Loucy (cell line): ENCODE measurements around the gene PYURF.

Experiments used
- H2AFZ ChIP-seq: fragments of 200-600 bp; sonication (generic); 2 replicates; pipeline ENCODE4 v1.6.0; 2016; ENCODE audit warnings: antibody characterized with exemption, mild to moderate bottlenecking, low read length, moderate library complexity
- H3F3A ChIP-seq: fragments of 200-600 bp; 2 replicates; pipeline ENCODE4 v1.6.0; 2016; ENCODE audit warnings: antibody characterized with exemption, low read depth, mild to moderate bottlenecking
- H3K27me3 ChIP-seq: fragments of 200-600 bp; sonication (generic); 2 replicates; pipeline ENCODE4 v1.6.1; 2014; ENCODE audit warnings: low read length, mild to moderate bottlenecking; ENCODE audit not compliant: insufficient read depth, poor library complexity, severe bottlenecking
- H3K36me3 ChIP-seq: fragments of 200-600 bp; sonication (generic); 2 replicates; pipeline ENCODE4 v1.6.1; 2016; ENCODE audit warnings: low read length; ENCODE audit not compliant: insufficient read depth
- H3K4me1 ChIP-seq: fragments of 200-600 bp; sonication (generic); 2 replicates; pipeline ENCODE4 v1.5.1; 2014; ENCODE audit warnings: low read length, mild to moderate bottlenecking; ENCODE audit not compliant: insufficient read depth, poor library complexity, severe bottlenecking
- H3K4me2 ChIP-seq: fragments of 200-600 bp; sonication (generic); 2 replicates; pipeline ENCODE4 v1.6.0; 2014; ENCODE audit warnings: antibody characterized with exemption, low read length, low read depth, mild to moderate bottlenecking; ENCODE audit not compliant: poor library complexity, severe bottlenecking
- H3K4me3 ChIP-seq: fragments of 200-600 bp; sonication (generic); 2 replicates; pipeline ENCODE4 v1.5.1; 2014; ENCODE audit warnings: low read length, mild to moderate bottlenecking, mixed read lengths; ENCODE audit not compliant: poor library complexity, severe bottlenecking
- H3K79me2 ChIP-seq: fragments of 200-600 bp; sonication (generic); 2 replicates; pipeline ENCODE4 v1.6.1; 2014; ENCODE audit warnings: low read length; ENCODE audit not compliant: insufficient read depth
- H3K9ac ChIP-seq: fragments of 200-600 bp; sonication (generic); 2 replicates; pipeline ENCODE4 v1.6.0; 2014; ENCODE audit warnings: mild to moderate bottlenecking, low read depth, low read length, moderate library complexity; ENCODE audit not compliant: poor library complexity, severe bottlenecking
- H3K9me2 ChIP-seq: fragments of 200-600 bp; sonication (generic); replicated peaks from 2 replicates; pipeline ENCODE4 v1.6.1; 2016; ENCODE audit warnings: low read depth, low read length, mixed read lengths
- H3K9me3 ChIP-seq: fragments of 200-600 bp; sonication (generic); 2 replicates; pipeline ENCODE4 v1.6.1; 2014; ENCODE audit warnings: mild to moderate bottlenecking, antibody characterized with exemption, low read length, low read depth; ENCODE audit not compliant: insufficient read depth
- H4K20me1 ChIP-seq: fragments of 200-600 bp; sonication (generic); 2 replicates; pipeline ENCODE4 v1.6.0; 2014; ENCODE audit warnings: antibody characterized with exemption, low read length, mild to moderate bottlenecking; ENCODE audit not compliant: insufficient read depth, poor library complexity, severe bottlenecking
- EZH2phosphoT487 ChIP-seq: fragments of 200-600 bp; IDR thresholded peaks from 2 replicates; pipeline ENCODE4 v1.6.1; 2018; ENCODE audit warnings: antibody characterized with exemption, mild to moderate bottlenecking, moderate library complexity, borderline replicate concordance
- TF ChIP-seq, protein P1 (sequence below): fragments of 200-600 bp; sonication (generic); conservative IDR thresholded peaks from 2 replicates; pipeline ENCODE4 v1.5.1; 2014; ENCODE audit warnings: mild to moderate bottlenecking, antibody characterized with exemption, low read length

PYURF gene

DNA sequence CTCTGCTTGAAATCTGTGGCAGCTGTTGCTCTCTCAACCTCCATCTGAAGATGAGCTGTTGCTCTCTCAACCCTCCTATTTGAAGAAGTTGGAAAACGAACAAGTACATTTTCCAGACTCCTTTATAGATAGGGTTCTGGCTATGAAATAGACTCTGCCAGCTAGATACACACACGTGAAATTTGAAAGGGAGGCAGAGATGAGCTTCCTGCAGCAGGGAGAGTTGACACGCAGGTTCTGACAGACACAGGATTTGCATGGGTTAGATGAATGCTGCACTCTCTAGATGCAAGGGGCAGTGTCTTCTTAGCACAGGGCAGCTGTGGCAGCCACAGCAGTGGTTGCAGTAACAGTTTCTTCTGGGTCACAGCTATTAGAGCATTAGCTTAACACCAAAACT lies 8.0 kb upstream of the PYURF start:
- Histone ChIP-seq H3F3A (no peaks in the 10 kb centered on the region), H3K27me3 (no peaks in the 10 kb centered on the region), H3K4me3 (no peak overlapping the region), H4K20me1 (no peaks in the 10 kb centered on the region), H3K9me3 (no peaks in the 10 kb centered on the region), H3K4me1 (no peaks in the 10 kb centered on the region), H2AFZ (no peak overlapping the region), H3K36me3 (no peaks in the 10 kb centered on the region), H3K79me2 (no peaks in the 10 kb centered on the region), H3K9me2 (no peaks in the 10 kb centered on the region), H3K9ac (no peak overlapping the region), H3K4me2 (no peak overlapping the region)
- TF ChIP-seq, protein P1, sequence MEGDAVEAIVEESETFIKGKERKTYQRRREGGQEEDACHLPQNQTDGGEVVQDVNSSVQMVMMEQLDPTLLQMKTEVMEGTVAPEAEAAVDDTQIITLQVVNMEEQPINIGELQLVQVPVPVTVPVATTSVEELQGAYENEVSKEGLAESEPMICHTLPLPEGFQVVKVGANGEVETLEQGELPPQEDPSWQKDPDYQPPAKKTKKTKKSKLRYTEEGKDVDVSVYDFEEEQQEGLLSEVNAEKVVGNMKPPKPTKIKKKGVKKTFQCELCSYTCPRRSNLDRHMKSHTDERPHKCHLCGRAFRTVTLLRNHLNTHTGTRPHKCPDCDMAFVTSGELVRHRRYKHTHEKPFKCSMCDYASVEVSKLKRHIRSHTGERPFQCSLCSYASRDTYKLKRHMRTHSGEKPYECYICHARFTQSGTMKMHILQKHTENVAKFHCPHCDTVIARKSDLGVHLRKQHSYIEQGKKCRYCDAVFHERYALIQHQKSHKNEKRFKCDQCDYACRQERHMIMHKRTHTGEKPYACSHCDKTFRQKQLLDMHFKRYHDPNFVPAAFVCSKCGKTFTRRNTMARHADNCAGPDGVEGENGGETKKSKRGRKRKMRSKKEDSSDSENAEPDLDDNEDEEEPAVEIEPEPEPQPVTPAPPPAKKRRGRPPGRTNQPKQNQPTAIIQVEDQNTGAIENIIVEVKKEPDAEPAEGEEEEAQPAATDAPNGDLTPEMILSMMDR = no peak
- no peak for TF ChIP-seq EZH2phosphoT487

DNA sequence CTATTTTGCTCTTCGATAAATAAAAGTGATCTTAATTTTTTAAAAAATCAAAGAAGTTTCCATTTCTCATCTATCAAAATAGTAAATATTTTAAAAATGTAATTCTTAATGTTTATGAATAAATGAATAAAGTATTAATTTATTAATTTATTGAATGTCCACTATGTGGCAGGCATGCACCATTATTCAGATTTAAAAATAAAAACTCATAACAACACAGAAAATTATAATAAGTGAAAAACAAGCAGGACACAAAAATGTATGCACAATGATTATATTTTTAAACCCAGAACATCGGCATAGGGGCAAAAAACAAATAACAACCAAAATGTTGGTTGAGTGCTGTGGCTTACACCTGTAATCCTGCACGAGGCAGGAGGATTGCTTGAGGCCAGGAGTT lies 5.3 kb upstream of the PYURF start:
- Histone ChIP-seq H3K9me2 (no peaks in the 10 kb centered on the region), H3K4me2 (no peak overlapping the region), H3K27me3 (no peaks in the 10 kb centered on the region), H4K20me1 (no peaks in the 10 kb centered on the region), H3K4me1 (peaks cover 20% of the 10 kb centered on the region), H3K9ac (no peak overlapping the region), H3K4me3 (no peak overlapping the region), H3K79me2 (no peaks in the 10 kb centered on the region), H2AFZ (no peak overlapping the region), H3K9me3 (no peaks in the 10 kb centered on the region), H3F3A (no peaks in the 10 kb centered on the region), H3K36me3 (no peaks in the 10 kb centered on the region)
- TF ChIP-seq EZH2phosphoT487 = no peak
- TF ChIP-seq, protein P1 = peak; percentile 32; the same call in 1 of the 2 replicates

DNA sequence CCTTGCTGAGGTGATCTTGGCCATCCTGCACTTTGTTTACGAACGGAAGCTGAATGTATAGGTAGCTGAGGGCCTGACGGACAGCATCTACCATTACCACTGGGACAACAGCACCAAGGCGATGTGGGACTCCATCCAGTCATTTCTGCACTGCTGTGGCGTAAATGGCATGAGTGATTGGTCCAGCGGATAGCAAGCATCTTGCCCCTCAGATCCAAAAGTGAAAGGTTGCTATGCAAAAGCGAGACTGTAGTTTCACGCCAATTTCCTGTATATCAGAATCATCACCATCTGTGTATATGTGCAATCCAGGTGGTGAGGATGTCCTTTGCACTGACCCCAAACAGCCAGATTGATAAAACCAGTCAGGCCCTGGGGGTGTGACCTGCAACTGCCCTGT lies 4.2 kb upstream of the PYURF start:
- H3K36me3 ChIP-seq = no peaks in the 10 kb centered on the region
- peaks cover 5% of the 10 kb centered on the region for H4K20me1 ChIP-seq
- TF ChIP-seq EZH2phosphoT487 = no peak
- TF ChIP-seq, protein P1 = no peak
- no peaks in the 10 kb centered on the region for H3K27me3 ChIP-seq
- H3K9me2 ChIP-seq = no peaks in the 10 kb centered on the region
- H3K9ac ChIP-seq = no peak overlapping the region
- H3K4me3 ChIP-seq = no peak overlapping the region
- H2AFZ ChIP-seq = peak overlapping the region; percentile 36; the same call in 1 of the 2 replicates
- peaks cover 20% of the 10 kb centered on the region for H3K4me1 ChIP-seq
- peaks cover 9% of the 10 kb centered on the region for H3K79me2 ChIP-seq
- no peak overlapping the region for H3K4me2 ChIP-seq
- no peaks in the 10 kb centered on the region for H3F3A ChIP-seq
- H3K9me3 ChIP-seq = no peaks in the 10 kb centered on the region
